ENCODE measurements around the gene IQCF2. TPM values are rescaled to one million over a fixed set of nuclear protein-coding genes. Genes with fewer than 3 reads are reported as not detected.
"Not testable (repeated sequence)": the region's sequence is repeated elsewhere in the genome, so short reads cannot be mapped to it uniquely, and the experiment has no call there.

IQCF2 gene
- total RNA-seq, 1 experiment from 2014 or later: not detected

- no peaks in the 10 kb centered on the region for H3K36me3 ChIP-seq
These were observed 1.5 kb downstream of the IQCF2 start for GRCh38 chr3:51862886-51863285.

GRCh38 chr3:51868896-51869295 is 7.5 kb downstream of the IQCF2 start:
- H3K27ac ChIP-seq; H3K9me3 ChIP-seq (replicated peaks); H3K4me3 ChIP-seq; DNase-seq (ENCODE audit: low read depth in 1 of 2, low spot score in 2 of 2); H3K36me3 ChIP-seq; H3K27me3 ChIP-seq (replicated peaks); H3K4me1 ChIP-seq (replicated peaks): not testable (repeated sequence)

More at GRCh38 chr3:51862886-51863285, 1.5 kb downstream of the IQCF2 start:
- Histone ChIP-seq H3K4me1 (replicated peaks) (no peaks in the 10 kb centered on the region), H3K4me3 (no peak overlapping the region), H3K9me3 (replicated peaks) (no peaks in the 10 kb centered on the region), H3K27ac (no peak overlapping the region), H3K27me3 (replicated peaks) (peaks cover 6% of the 10 kb centered on the region)
- no peak for DNase-seq (ENCODE audit: low read depth in 1 of 2, low spot score in 2 of 2)

GRCh38 chr3:51869304-51869703 is 7.9 kb downstream of the IQCF2 start:
- Histone ChIP-seq H3K4me3 (no peak overlapping the region), H3K27ac (no peak overlapping the region), H3K36me3 (no peaks in the 10 kb centered on the region), H3K9me3 (replicated peaks) (no peaks in the 10 kb centered on the region), H3K27me3 (replicated peaks) (peaks cover 6% of the 10 kb centered on the region), H3K4me1 (replicated peaks) (no peaks in the 10 kb centered on the region)
- DNase-seq (ENCODE audit: low read depth in 1 of 2, low spot score in 2 of 2): no peak

- H3K4me1 ChIP-seq (replicated peaks): no peaks in the 10 kb centered on the region
- DNase-seq (ENCODE audit: low read depth in 1 of 2, low spot score in 2 of 2): no peak
- no peak overlapping the region for H3K27ac ChIP-seq
- no peaks in the 10 kb centered on the region for H3K27me3 ChIP-seq (replicated peaks)
- H3K9me3 ChIP-seq (replicated peaks): no peaks in the 10 kb centered on the region
- no peak overlapping the region for H3K4me3 ChIP-seq
- H3K36me3 ChIP-seq: no peaks in the 10 kb centered on the region
These were observed 11.9 kb downstream of the IQCF2 start for GRCh38 chr3:51873253-51873766.

- no peak for DNase-seq (ENCODE audit: low read depth in 1 of 2, low spot score in 2 of 2)
- Histone ChIP-seq H3K27ac (no peak overlapping the region), H3K4me1 (replicated peaks) (no peaks in the 10 kb centered on the region), H3K9me3 (replicated peaks) (no peaks in the 10 kb centered on the region), H3K36me3 (no peaks in the 10 kb centered on the region), H3K27me3 (replicated peaks) (no peaks in the 10 kb centered on the region), H3K4me3 (no peak overlapping the region)
These were observed 12.5 kb downstream of the IQCF2 start for GRCh38 chr3:51873876-51874275.

GRCh38 chr3:51874411-51874810 is 13.0 kb downstream of the IQCF2 start:
- H3K4me1 ChIP-seq (replicated peaks): no peaks in the 10 kb centered on the region
- H3K4me3 ChIP-seq: no peak overlapping the region
- H3K27ac ChIP-seq: no peak overlapping the region
- no peaks in the 10 kb centered on the region for H3K36me3 ChIP-seq
- no peaks in the 10 kb centered on the region for H3K27me3 ChIP-seq (replicated peaks)
- no peak for DNase-seq (ENCODE audit: low read depth in 1 of 2, low spot score in 2 of 2)
- H3K9me3 ChIP-seq (replicated peaks): no peaks in the 10 kb centered on the region

GRCh38 chr3:51874889-51875288 is 13.5 kb downstream of the IQCF2 start:
- no peak overlapping the region for H3K27ac ChIP-seq
- H3K27me3 ChIP-seq (replicated peaks): no peaks in the 10 kb centered on the region
- H3K4me3 ChIP-seq: no peak overlapping the region
- no peaks in the 10 kb centered on the region for H3K4me1 ChIP-seq (replicated peaks)
- no peaks in the 10 kb centered on the region for H3K36me3 ChIP-seq
- no peaks in the 10 kb centered on the region for H3K9me3 ChIP-seq (replicated peaks)
- DNase-seq (ENCODE audit: low read depth in 1 of 2, low spot score in 2 of 2): no peak

GRCh38 chr3:51875501-51875900 is 14.1 kb downstream of the IQCF2 start, which contains the start of gene IQCF5:
Gene IQCF5 (minus strand): TSS chr3:51875601. CDS start chr3:51875531, 70 bp downstream.
- no peak within 1 kb of the TSS for H3K4me3 ChIP-seq
- no peak within 1 kb of the TSS for H3K27ac ChIP-seq
- no peak for DNase-seq (ENCODE audit: low read depth in 1 of 2, low spot score in 2 of 2)
- no peaks in the 10 kb centered on the region for H3K4me1 ChIP-seq (replicated peaks)
- no peaks in the 10 kb centered on the region for H3K36me3 ChIP-seq
- no peaks in the 10 kb centered on the region for H3K9me3 ChIP-seq (replicated peaks)
- no peaks in the 10 kb centered on the region for H3K27me3 ChIP-seq (replicated peaks)

- Histone ChIP-seq H3K36me3 (no peaks in the 10 kb centered on the region), H3K27ac (no peak overlapping the region), H3K4me3 (no peak overlapping the region), H3K27me3 (replicated peaks) (no peaks in the 10 kb centered on the region; the same call in 1 of the 2 replicates), H3K9me3 (replicated peaks) (no peaks in the 10 kb centered on the region), H3K4me1 (replicated peaks) (no peaks in the 10 kb centered on the region)
- no peak for DNase-seq (ENCODE audit: low read depth in 1 of 2, low spot score in 2 of 2)
These were observed 14.8 kb downstream of the IQCF2 start for GRCh38 chr3:51876186-51876585.

- DNase-seq (ENCODE audit: low read depth in 1 of 2, low spot score in 2 of 2): no peak
- Histone ChIP-seq H3K36me3 (no peaks in the 10 kb centered on the region), H3K27ac (no peak overlapping the region), H3K27me3 (replicated peaks) (peaks cover 11% of the 10 kb centered on the region; the same call in 1 of the 2 replicates), H3K4me3 (no peak overlapping the region), H3K4me1 (replicated peaks) (no peaks in the 10 kb centered on the region), H3K9me3 (replicated peaks) (no peaks in the 10 kb centered on the region)
These were observed 18.5 kb downstream of the IQCF2 start for GRCh38 chr3:51879937-51880336.

- no peaks in the 10 kb centered on the region for H3K9me3 ChIP-seq (replicated peaks)
- peaks cover 23% of the 10 kb centered on the region for H3K27me3 ChIP-seq (replicated peaks)
- no peak overlapping the region for H3K4me3 ChIP-seq
- H3K4me1 ChIP-seq (replicated peaks): no peaks in the 10 kb centered on the region
- no peak overlapping the region for H3K27ac ChIP-seq
- DNase-seq (ENCODE audit: low read depth in 1 of 2, low spot score in 2 of 2): no peak
- H3K36me3 ChIP-seq: no peaks in the 10 kb centered on the region
These were observed 25.0 kb downstream of the IQCF2 start for GRCh38 chr3:51886447-51886846.

- peaks cover 20% of the 10 kb centered on the region for H3K27me3 ChIP-seq (replicated peaks)
- no peak overlapping the region for H3K4me3 ChIP-seq
- no peak overlapping the region for H3K27ac ChIP-seq
- no peaks in the 10 kb centered on the region for H3K4me1 ChIP-seq (replicated peaks)
- H3K36me3 ChIP-seq: no peaks in the 10 kb centered on the region
- no peak for DNase-seq (ENCODE audit: low read depth in 1 of 2, low spot score in 2 of 2)
- no peaks in the 10 kb centered on the region for H3K9me3 ChIP-seq (replicated peaks)
These were observed 26.2 kb downstream of the IQCF2 start for GRCh38 chr3:51887620-51888019.

- H3K9me3 ChIP-seq (replicated peaks): no peaks in the 10 kb centered on the region
- peaks cover 12% of the 10 kb centered on the region; the same call in 1 of the 2 replicates for H3K27me3 ChIP-seq (replicated peaks)
- no peak overlapping the region for H3K27ac ChIP-seq
- DNase-seq (ENCODE audit: low read depth in 1 of 2, low spot score in 2 of 2): no peak
- H3K36me3 ChIP-seq: no peaks in the 10 kb centered on the region
- H3K4me3 ChIP-seq: no peak overlapping the region
- no peaks in the 10 kb centered on the region for H3K4me1 ChIP-seq (replicated peaks)
These were observed 27.2 kb downstream of the IQCF2 start for GRCh38 chr3:51888463-51889105.

GRCh38 chr3:51891242-51892039 is 30.0 kb downstream of the IQCF2 start:
- DNase-seq (ENCODE audit: low read depth in 1 of 2, low spot score in 2 of 2): no peak
- H3K4me1 ChIP-seq (replicated peaks): no peaks in the 10 kb centered on the region
- H3K36me3 ChIP-seq: no peaks in the 10 kb centered on the region
- no peak overlapping the region for H3K27ac ChIP-seq
- H3K9me3 ChIP-seq (replicated peaks): no peaks in the 10 kb centered on the region
- H3K4me3 ChIP-seq: no peak overlapping the region
- peaks cover 7% of the 10 kb centered on the region; the same call in 1 of the 2 replicates for H3K27me3 ChIP-seq (replicated peaks)
